ENCODE measurements around the gene AFG3L2. TPM values are rescaled to one million over a fixed set of nuclear protein-coding genes. Genes with fewer than 3 reads are reported as not detected.
A peak's percentile ranks its signal among the peaks of the same experiment; 100 is the strongest.

AFG3L2 gene
- total and polyA plus RNA-seq, 2 of the 13 experiments (the other 11 are each of a cell fraction or from before 2014, with no cell fraction given) = 28.6 to 86.9 TPM

DNA sequence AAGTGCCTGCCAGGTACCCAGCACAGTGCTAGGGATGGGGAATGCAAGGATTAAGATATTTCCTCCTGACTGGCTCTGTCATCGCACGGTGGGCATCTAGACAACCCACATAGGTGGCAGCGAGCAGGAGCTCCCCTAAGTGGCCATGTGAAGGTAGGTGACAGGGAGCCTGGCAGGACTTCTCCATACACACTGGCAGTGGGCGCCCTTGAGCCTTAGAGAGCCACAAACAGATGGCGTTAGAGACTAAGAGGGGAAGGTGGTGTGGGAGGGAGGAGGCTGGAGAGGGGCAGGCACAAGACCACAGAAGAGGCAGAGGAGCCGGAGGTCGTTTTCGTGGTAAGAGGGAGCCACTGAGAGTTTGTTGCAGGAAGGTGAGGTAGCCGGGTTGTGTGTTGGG, 45.9 kb upstream of the AFG3L2 start (continued):
- no peak for TF ChIP-seq SRSF9 (IDR thresholded peaks at IDR 0.05; ENCODE audit: borderline replicate concordance, insufficient read depth, low read depth, low read length, poor library complexity, severe bottlenecking)
- TF ChIP-seq, protein P1, sequence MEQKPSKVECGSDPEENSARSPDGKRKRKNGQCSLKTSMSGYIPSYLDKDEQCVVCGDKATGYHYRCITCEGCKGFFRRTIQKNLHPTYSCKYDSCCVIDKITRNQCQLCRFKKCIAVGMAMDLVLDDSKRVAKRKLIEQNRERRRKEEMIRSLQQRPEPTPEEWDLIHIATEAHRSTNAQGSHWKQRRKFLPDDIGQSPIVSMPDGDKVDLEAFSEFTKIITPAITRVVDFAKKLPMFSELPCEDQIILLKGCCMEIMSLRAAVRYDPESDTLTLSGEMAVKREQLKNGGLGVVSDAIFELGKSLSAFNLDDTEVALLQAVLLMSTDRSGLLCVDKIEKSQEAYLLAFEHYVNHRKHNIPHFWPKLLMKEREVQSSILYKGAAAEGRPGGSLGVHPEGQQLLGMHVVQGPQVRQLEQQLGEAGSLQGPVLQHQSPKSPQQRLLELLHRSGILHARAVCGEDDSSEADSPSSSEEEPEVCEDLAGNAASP (CRISPR knock-in tag; IDR thresholded peaks at IDR 0.05; ENCODE audit: borderline replicate concordance) = no peak
- no peak for TF ChIP-seq HDAC2 (CRISPR knock-in tag; IDR thresholded peaks at IDR 0.05)
- no peak for TF ChIP-seq MTERF4 (CRISPR knock-in tag; IDR thresholded peaks at IDR 0.05)
- TF ChIP-seq, protein P2, sequence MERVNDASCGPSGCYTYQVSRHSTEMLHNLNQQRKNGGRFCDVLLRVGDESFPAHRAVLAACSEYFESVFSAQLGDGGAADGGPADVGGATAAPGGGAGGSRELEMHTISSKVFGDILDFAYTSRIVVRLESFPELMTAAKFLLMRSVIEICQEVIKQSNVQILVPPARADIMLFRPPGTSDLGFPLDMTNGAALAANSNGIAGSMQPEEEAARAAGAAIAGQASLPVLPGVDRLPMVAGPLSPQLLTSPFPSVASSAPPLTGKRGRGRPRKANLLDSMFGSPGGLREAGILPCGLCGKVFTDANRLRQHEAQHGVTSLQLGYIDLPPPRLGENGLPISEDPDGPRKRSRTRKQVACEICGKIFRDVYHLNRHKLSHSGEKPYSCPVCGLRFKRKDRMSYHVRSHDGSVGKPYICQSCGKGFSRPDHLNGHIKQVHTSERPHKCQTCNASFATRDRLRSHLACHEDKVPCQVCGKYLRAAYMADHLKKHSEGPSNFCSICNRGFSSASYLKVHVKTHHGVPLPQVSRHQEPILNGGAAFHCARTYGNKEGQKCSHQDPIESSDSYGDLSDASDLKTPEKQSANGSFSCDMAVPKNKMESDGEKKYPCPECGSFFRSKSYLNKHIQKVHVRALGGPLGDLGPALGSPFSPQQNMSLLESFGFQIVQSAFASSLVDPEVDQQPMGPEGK (CRISPR knock-in tag; IDR thresholded peaks at IDR 0.05) = no peak
- 0 out of 2 replicates have a peak, but pooled peaks have one; percentile 14 for TF ChIP-seq RAD21 (CRISPR knock-in tag; IDR thresholded peaks at IDR 0.05)
- no peak for TF ChIP-seq ZNF572 (CRISPR knock-in tag; IDR thresholded peaks at IDR 0.05)
- no peak for TF ChIP-seq CC2D1A (CRISPR knock-in tag; IDR thresholded peaks at IDR 0.05)
- TF ChIP-seq, protein P3, sequence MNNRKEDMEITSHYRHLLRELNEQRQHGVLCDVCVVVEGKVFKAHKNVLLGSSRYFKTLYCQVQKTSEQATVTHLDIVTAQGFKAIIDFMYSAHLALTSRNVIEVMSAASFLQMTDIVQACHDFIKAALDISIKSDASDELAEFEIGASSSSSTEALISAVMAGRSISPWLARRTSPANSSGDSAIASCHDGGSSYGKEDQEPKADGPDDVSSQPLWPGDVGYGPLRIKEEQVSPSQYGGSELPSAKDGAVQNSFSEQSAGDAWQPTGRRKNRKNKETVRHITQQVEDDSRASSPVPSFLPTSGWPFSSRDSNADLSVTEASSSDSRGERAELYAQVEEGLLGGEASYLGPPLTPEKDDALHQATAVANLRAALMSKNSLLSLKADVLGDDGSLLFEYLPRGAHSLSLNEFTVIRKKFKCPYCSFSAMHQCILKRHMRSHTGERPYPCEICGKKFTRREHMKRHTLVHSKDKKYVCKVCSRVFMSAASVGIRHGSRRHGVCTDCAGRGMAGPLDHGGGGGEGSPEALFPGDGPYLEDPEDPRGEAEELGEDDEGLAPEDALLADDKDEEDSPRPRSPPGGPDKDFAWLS (CRISPR knock-in tag; IDR thresholded peaks at IDR 0.05; ENCODE audit: borderline replicate concordance) = no peak
- TF ChIP-seq ARHGAP35 (CRISPR knock-in tag; IDR thresholded peaks at IDR 0.05; ENCODE audit: borderline replicate concordance) = no peak
- TF ChIP-seq EHMT2 (IDR thresholded peaks at IDR 0.05; ENCODE audit: borderline replicate concordance, low read depth, low read length) = no peak
- no peak for TF ChIP-seq CBX5 (CRISPR knock-in tag; IDR thresholded peaks at IDR 0.05; ENCODE audit: borderline replicate concordance)
- no peak for TF ChIP-seq NFATC3 (CRISPR knock-in tag; IDR thresholded peaks at IDR 0.05)
- TF ChIP-seq TEAD3 (CRISPR knock-in tag; optimal IDR thresholded peaks at IDR 0.05; ENCODE audit: borderline replicate concordance) = no peak

All from HepG2 (cell line).